HUES48 (cell line): ENCODE measurements around the gene TMEM161A.

Experiments used
- H3K27ac ChIP-seq: one replicate; pipeline ENCODE4 v1.7.0; 2013; ENCODE audit warnings: low read depth, low read length, inconsistent platforms
- H3K27me3 ChIP-seq: 2 replicates; pipeline ENCODE4 v1.6.1; 2013; ENCODE audit warnings: mild to moderate bottlenecking, low read length; ENCODE audit not compliant: control insufficient read depth, insufficient read depth
- H3K36me3 ChIP-seq: 2 replicates; pipeline ENCODE4 v1.6.1; 2013; ENCODE audit warnings: low read length; ENCODE audit not compliant: control insufficient read depth, insufficient read depth
- H3K4me1 ChIP-seq: 2 replicates; pipeline ENCODE4 v1.6.1; 2013; ENCODE audit warnings: mild to moderate bottlenecking, low read length; ENCODE audit not compliant: control insufficient read depth, insufficient read depth
- H3K4me3 ChIP-seq: 2 replicates; pipeline ENCODE4 v1.5.1; 2013; ENCODE audit warnings: mild to moderate bottlenecking, low read depth, low read length
- H3K9ac ChIP-seq: 2 replicates; pipeline ENCODE4 v1.6.1; 2013; ENCODE audit warnings: mild to moderate bottlenecking, low read depth, low read length, moderate library complexity
- H3K9me3 ChIP-seq: 2 replicates; pipeline ENCODE4 v1.6.1; 2013; ENCODE audit warnings: low read length; ENCODE audit not compliant: control insufficient read depth, insufficient read depth

Gene TMEM161A

DNA sequence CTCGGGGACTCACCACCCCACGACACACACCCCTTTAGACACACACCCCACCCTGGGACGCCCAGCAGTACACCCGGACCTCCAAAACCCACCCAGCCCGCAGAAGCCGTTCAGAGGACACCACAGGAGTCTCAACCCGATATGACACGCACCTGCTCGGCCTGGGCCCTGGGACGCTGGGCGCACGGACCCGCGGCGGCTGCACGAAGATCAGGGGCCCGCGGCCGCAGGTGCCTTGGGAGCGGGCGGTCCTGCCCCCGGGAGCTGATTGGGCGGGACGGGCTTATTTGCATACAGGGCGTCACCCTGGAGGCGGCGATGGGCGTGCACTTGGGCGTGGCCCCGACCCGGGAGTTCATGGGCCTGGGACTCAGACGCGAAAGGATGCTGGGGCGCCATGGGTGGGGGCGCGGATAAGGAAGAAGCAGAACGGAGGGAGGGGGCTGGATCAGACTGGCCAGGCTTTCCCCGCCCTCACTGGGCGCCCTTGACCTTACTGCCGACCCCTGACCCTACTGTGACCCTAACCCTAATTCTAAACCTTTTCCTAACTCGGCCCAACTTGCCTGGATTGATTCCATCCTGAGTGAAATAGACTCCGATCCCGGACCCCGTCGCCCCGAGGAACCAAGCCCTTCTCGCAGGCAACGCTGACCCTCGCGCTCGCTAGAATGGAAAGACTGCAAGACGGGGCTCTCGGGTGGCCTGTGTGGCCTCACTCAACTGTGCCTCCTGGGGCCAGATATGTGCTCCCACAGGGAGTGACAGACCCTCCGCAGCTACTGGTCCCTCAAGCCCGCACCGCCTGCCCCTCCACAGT is 32.0 kb upstream of the TMEM161A start, which contains the start of gene MEF2B:
MEF2B (minus strand) TSS at position 211 of the 820 bp plus-strand sequence. CDS start 19,528 bp downstream, outside the sequence.
- H3K27ac ChIP-seq = no peak within 1 kb of the TSS
- H3K9ac ChIP-seq = no peak within 1 kb of the TSS
- H3K4me3 ChIP-seq = peak within 1 kb of the TSS; percentile 48
- peaks cover 12% of the 10 kb centered on the region for H3K4me1 ChIP-seq
- peaks cover 31% of the 10 kb centered on the region for H3K27me3 ChIP-seq
- no peaks in the 10 kb centered on the region for H3K36me3 ChIP-seq
- no peaks in the 10 kb centered on the region for H3K9me3 ChIP-seq

DNA sequence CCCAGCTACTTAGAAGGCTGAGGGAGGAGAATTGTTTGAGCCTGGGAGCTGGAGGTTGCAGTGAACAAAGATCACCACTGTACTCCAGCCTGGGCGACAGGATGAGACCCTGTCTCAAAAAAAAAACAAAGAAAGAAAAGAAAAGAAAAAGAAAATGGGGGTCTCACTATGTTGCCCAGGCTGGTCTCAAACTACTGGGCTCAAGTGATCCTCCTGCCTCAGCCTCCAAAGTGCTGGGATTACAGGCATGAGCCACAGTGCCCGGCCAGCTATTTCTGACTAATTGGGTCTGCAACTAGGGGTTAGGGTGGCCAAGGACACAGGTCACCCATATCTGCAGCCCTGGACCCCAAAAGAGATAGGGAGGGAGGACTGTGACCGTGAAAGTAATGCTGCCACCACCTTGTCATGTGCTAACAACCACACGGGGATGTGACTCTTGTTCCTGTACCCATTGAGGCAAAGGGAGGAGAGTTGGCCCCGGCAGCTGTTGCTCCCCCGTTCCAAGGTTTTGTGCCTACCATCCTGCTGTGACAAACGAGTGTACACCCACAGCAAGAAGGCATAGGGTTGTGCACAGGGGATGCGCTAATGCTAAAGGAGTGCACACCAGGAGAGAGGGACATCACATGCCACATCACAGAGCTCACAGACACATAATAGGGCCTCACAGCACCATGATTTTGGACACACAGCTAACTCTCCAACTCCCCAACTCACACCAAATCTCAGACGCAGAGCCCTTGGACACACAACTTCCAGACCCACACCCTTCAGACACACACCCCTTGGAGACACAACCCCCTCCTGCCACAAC is 31.2 kb upstream of the TMEM161A start:
- Histone ChIP-seq H3K4me1 (peaks cover 12% of the 10 kb centered on the region), H3K9ac (no peak overlapping the region), H3K9me3 (no peaks in the 10 kb centered on the region), H3K27ac (no peak overlapping the region), H3K36me3 (no peaks in the 10 kb centered on the region), H3K27me3 (peaks cover 31% of the 10 kb centered on the region), H3K4me3 (peak overlapping the region; percentile 45)

DNA sequence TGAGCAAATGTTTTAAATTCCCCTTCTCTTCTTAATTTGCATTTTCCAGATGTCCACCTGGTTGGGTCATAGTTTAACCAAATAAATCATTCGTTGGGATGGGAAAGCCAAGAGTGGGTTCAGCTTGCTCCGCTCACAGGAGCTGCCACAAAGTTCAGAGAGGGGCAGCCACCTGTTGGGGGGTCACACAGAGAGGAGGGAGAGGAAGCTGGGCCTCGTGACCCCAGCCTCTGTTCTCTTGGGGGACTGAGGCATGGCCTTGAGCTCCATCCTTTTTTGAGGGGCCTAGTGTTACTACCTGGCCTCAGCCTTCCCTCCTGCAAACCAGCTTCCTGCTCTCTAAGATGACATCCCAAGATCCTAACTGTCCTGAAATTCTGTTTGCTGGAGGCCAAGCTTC is 29.3 kb upstream of the TMEM161A start:
- Histone ChIP-seq H3K27ac (no peak overlapping the region), H3K4me1 (peaks cover 12% of the 10 kb centered on the region), H3K4me3 (no peak overlapping the region), H3K27me3 (peaks cover 27% of the 10 kb centered on the region), H3K9ac (no peak overlapping the region), H3K36me3 (no peaks in the 10 kb centered on the region), H3K9me3 (no peaks in the 10 kb centered on the region)

DNA sequence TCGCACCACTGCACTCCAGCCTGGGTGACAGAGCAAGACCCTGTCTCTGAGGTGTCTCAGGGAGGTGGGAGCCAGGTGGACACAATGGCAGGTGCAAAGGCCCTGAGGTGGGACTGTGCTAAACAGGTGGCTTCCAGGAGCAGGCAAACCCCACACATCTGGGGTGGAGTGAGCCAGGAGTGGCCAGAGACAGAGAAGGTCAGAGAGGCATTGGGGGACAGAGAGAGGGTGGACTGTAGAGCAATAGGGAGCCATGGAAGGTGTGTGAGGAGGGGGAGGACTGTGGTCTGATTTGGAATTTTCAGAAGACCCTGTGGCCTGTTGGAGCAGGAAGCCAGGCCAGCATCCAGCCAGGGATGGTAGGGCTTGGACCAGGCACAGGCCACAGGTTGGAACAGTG is 27.1 kb upstream of the TMEM161A start:
- peaks cover 22% of the 10 kb centered on the region for H3K27me3 ChIP-seq
- peaks cover 5% of the 10 kb centered on the region; the same call in 1 of the 2 replicates for H3K4me1 ChIP-seq
- H3K9me3 ChIP-seq = no peaks in the 10 kb centered on the region
- H3K4me3 ChIP-seq = no peak overlapping the region
- H3K36me3 ChIP-seq = no peaks in the 10 kb centered on the region
- H3K9ac ChIP-seq = no peak overlapping the region
- no peak overlapping the region for H3K27ac ChIP-seq

DNA sequence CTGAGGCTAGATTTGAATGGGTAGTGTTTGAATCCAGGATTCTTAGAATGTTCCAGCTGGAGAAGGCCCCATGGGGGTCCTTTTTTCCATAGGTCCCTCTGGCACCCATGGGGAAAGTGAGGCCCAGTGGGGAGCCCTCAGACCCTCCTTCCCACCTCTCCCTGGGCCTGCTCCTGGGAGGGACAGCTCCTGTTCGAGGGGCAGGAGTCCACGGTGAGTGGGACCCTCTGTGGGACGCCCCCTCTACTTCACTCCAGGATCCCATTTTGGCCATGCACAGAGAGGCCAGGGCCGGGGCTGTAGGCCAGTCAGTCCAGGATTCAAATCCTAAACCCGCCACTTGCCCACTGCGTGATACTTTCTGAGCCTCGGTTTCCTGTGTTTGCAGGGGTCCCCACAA is 24.2 kb upstream of the TMEM161A start:
- no peak overlapping the region for H3K9ac ChIP-seq
- H3K4me3 ChIP-seq = no peak overlapping the region
- H3K4me1 ChIP-seq = peaks cover 4% of the 10 kb centered on the region; the same call in 1 of the 2 replicates
- no peak overlapping the region for H3K27ac ChIP-seq
- H3K9me3 ChIP-seq = no peaks in the 10 kb centered on the region
- no peaks in the 10 kb centered on the region for H3K36me3 ChIP-seq
- H3K27me3 ChIP-seq = peaks cover 2% of the 10 kb centered on the region

GRCh38 chr19:19160461-19161035 is 22.3 kb upstream of the TMEM161A start:
- H3K27ac ChIP-seq = no peak overlapping the region
- H3K36me3 ChIP-seq = no peaks in the 10 kb centered on the region
- H3K4me3 ChIP-seq = no peak overlapping the region
- peaks cover 4% of the 10 kb centered on the region; the same call in 1 of the 2 replicates for H3K4me1 ChIP-seq
- 0 out of 2 replicates have a peak, but pooled peaks cover 4% of the 10 kb centered on the region for H3K27me3 ChIP-seq
- no peak overlapping the region for H3K9ac ChIP-seq
- H3K9me3 ChIP-seq = no peaks in the 10 kb centered on the region

- Histone ChIP-seq H3K4me3 (no peak overlapping the region), H3K27ac (no peak overlapping the region), H3K9ac (no peak overlapping the region), H3K27me3 (0 out of 2 replicates have a peak, but pooled peaks cover 4% of the 10 kb centered on the region), H3K9me3 (no peaks in the 10 kb centered on the region), H3K4me1 (peaks cover 4% of the 10 kb centered on the region; the same call in 1 of the 2 replicates), H3K36me3 (no peaks in the 10 kb centered on the region)
These were observed 21.3 kb upstream of the TMEM161A start for GRCh38 chr19:19159534-19159933.

DNA sequence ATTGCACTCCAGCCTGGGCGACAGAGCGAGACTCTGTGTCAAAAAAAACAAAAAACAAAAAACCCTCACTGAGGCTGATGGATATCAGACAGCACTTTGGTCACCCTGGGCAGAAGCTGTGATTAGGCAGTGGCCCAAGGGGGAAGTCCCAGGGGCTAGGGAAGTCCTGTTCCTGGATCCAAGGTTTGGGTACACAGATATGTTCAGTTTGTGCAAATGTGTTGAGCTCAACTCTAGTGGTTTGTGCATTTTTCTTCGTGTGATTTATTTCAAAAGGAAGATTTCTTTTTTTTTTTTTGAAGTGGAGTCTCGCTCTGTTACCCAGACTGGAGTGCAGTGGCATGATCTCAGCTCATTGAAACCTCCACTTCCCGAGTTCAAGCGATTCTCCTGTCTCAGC is 19.5 kb upstream of the TMEM161A start:
- no peaks in the 10 kb centered on the region for H3K36me3 ChIP-seq
- 0 out of 2 replicates have a peak, but pooled peaks cover 4% of the 10 kb centered on the region for H3K27me3 ChIP-seq
- peaks cover 4% of the 10 kb centered on the region; the same call in 1 of the 2 replicates for H3K4me1 ChIP-seq
- H3K4me3 ChIP-seq = no peak overlapping the region
- no peak overlapping the region for H3K9ac ChIP-seq
- no peak overlapping the region for H3K27ac ChIP-seq
- no peaks in the 10 kb centered on the region for H3K9me3 ChIP-seq

GRCh38 chr19:19155495-19156219 is 17.4 kb upstream of the TMEM161A start:
- Histone ChIP-seq H3K9ac (no peak overlapping the region), H3K4me3 (no peak overlapping the region), H3K36me3 (no peaks in the 10 kb centered on the region), H3K27ac (no peak overlapping the region), H3K4me1 (peaks cover under 1% of the 10 kb centered on the region; the same call in 1 of the 2 replicates), H3K9me3 (no peaks in the 10 kb centered on the region), H3K27me3 (0 out of 2 replicates have a peak, but pooled peaks cover 4% of the 10 kb centered on the region)

DNA sequence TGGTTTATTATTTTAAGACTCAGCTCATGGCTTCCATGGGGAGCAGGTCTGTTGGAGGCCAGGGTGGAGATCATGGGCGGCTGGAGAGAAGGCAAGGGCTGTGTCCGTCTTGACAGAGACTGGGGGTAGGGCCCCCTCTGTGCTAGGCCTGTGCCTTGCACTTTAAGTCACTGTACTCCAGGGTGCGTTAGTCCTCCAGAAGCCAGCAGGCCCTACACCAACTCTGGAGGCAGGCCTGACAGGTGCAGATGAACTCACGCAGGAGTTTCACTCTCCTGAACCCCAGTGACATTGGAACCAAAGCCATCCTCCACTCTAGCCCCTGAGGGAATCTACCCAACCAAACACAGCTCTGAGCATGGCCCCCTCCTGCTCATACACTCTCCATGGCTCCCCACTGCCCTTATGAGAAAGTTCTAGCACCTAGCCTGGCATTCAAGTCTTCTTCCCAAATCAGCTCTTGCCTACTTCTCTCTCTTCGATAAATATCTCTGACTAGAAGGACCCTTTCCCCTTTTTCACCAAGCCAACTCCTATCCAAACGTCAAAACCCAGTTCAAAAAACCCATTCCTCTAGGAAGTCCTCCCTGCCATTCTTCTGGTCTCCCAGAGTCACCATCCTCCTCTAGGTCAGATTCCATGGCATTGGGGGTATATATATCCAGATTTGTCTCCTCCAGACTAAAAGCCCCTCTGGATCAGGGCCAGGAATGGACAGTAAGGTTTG is 16.7 kb upstream of the TMEM161A start:
- Histone ChIP-seq H3K9ac (no peak overlapping the region), H3K36me3 (no peaks in the 10 kb centered on the region), H3K4me3 (no peak overlapping the region), H3K27ac (no peak overlapping the region), H3K4me1 (no peaks in the 10 kb centered on the region), H3K9me3 (no peaks in the 10 kb centered on the region), H3K27me3 (0 out of 2 replicates have a peak, but pooled peaks cover 4% of the 10 kb centered on the region)
